H1 (cell line): ENCODE data around the gene INPPL1. TPM values are rescaled to one million over a fixed set of nuclear protein-coding genes. Genes with fewer than 3 reads are reported as not detected.

Source experiments
- BACH1 ChIP-seq: IDR thresholded peaks from 2 replicates; pipeline ENCODE4 v1.6.1; 2012; ENCODE audit warnings: low read length, improper control_type of control experiment
- CBX8 ChIP-seq: fragments of 300-800, 300-1000 bp; sonication (generic); IDR thresholded peaks from 2 replicates; pipeline ENCODE4 v1.7.1; 2016; ENCODE audit warnings: low read depth, low read length, borderline replicate concordance
- CHD2 ChIP-seq: IDR thresholded peaks from 2 replicates; pipeline ENCODE4 v1.6.1; 2012; ENCODE audit warnings: low read length, improper control_type of control experiment
- GTF2F1 ChIP-seq: IDR thresholded peaks from 2 replicates; pipeline ENCODE4 v1.6.1; 2012; ENCODE audit warnings: low read depth, low read length, improper control_type of control experiment, borderline replicate concordance
- HDAC6 ChIP-seq: IDR thresholded peaks from one replicate; pipeline ENCODE4 v1.7.1; 2012; ENCODE audit warnings: low read depth, mild to moderate bottlenecking, inconsistent platforms, low read length, moderate library complexity
- KDM4A ChIP-seq: IDR thresholded peaks from one replicate; pipeline ENCODE4 v1.7.1; 2012; ENCODE audit warnings: low read depth, mild to moderate bottlenecking, moderate library complexity, low read length, inconsistent platforms; ENCODE audit not compliant: severe bottlenecking
- KDM5A ChIP-seq: fragments of 200-600 bp; IDR thresholded peaks from 2 replicates; pipeline ENCODE4 v1.7.1; 2012; ENCODE audit warnings: mild to moderate bottlenecking, low read length, inconsistent platforms, mixed read lengths
- MAFK ChIP-seq: IDR thresholded peaks from 2 replicates; pipeline ENCODE4 v1.6.1; 2012; ENCODE audit warnings: low read depth, mild to moderate bottlenecking, improper control_type of control experiment, low read length
- NANOG ChIP-seq: IDR thresholded peaks from 2 replicates; pipeline ENCODE4 v1.6.1; 2011; ENCODE audit warnings: low read length, low read depth, mild to moderate bottlenecking, inconsistent platforms; ENCODE audit not compliant: insufficient read depth, poor library complexity, severe bottlenecking
- NRF1 ChIP-seq: IDR thresholded peaks from 2 replicates; pipeline ENCODE4 v1.6.1; 2011; ENCODE audit warnings: mild to moderate bottlenecking, low read depth, low read length, improper control_type of control experiment
- RAD21 ChIP-seq, 2 experiments: IDR thresholded peaks in 1 of 2; conservative IDR thresholded peaks in 1 of 2; 2 replicates each; pipeline ENCODE4 v1.6.1; 2011; ENCODE audit warnings: low read depth in 2 of 2, low read length in 2 of 2, improper control_type of control experiment in 1 of 2, inconsistent platforms in 1 of 2, mild to moderate bottlenecking in 1 of 2, moderate library complexity in 1 of 2
- RBBP5 ChIP-seq: IDR thresholded peaks from 2 replicates; pipeline ENCODE4 v1.7.1; 2012; ENCODE audit warnings: low read depth, mild to moderate bottlenecking, inconsistent platforms, low read length, moderate library complexity, borderline replicate concordance
- SAP30 ChIP-seq: fragments of 300-600 bp; sonication (generic); IDR thresholded peaks from 2 replicates; pipeline ENCODE4 v1.7.1; 2012; ENCODE audit warnings: low read length, moderate library complexity, mild to moderate bottlenecking, inconsistent platforms; ENCODE audit not compliant: insufficient read depth, insufficient replicate concordance
- SP2 ChIP-seq: IDR thresholded peaks from 2 replicates; pipeline ENCODE4 v1.6.1; 2012; ENCODE audit warnings: mild to moderate bottlenecking, low read length, inconsistent platforms
- SRF ChIP-seq: IDR thresholded peaks from 2 replicates; pipeline ENCODE4 v1.6.1; 2011; ENCODE audit warnings: mild to moderate bottlenecking, low read depth, low read length, moderate library complexity
- SUZ12 ChIP-seq: fragments of 200-600 bp; sonication (generic); IDR thresholded peaks from 2 replicates; pipeline ENCODE4 v1.6.1; 2012; ENCODE audit warnings: mild to moderate bottlenecking, inconsistent platforms, low read length, moderate library complexity, mixed read lengths
- TCF12 ChIP-seq: IDR thresholded peaks from 2 replicates; pipeline ENCODE4 v1.6.1; 2011; ENCODE audit warnings: low read depth, mild to moderate bottlenecking, low read length
- TEAD4 ChIP-seq: IDR thresholded peaks from 2 replicates; pipeline ENCODE4 v1.6.1; 2012; ENCODE audit warnings: low read depth, low read length, inconsistent platforms, mixed read lengths
- YY1 ChIP-seq: IDR thresholded peaks from 2 replicates; pipeline ENCODE4 v1.6.1; 2011; ENCODE audit warnings: low read depth, mild to moderate bottlenecking, low read length
- polyA plus RNA-seq, 7 experiments: library from polyadenylated mRNA; depleted of rRNA in 3 of 7; stranded (reverse) in 5 of 7; unstranded in 2 of 7; fragments of >200 nt in 5 of 7; fragments of 200-250 nt in 2 of 7; gene quantifications; 1 replicate in 5 of 7; 2 replicates in 1 of 7; 4 replicates in 1 of 7; pipeline versions ENCODE4 v1.2.1 to v1.2.3, GENCODE V29; 2011 to 2013; ENCODE audit warnings: missing spikeins in 2 of 7, mixed read lengths in 2 of 7
- total RNA-seq: library from RNA; stranded (reverse); fragmentation: NEBNext Ultra II Directional; extraction: Animal tissue kit (Norgen Biotek cat#: 25700); gene quantifications from 2 replicates; pipeline ENCODE4 v1.2.1, GENCODE V29; 2021
- TF ChIP-seq, protein P1 (sequence below), 3 experiments: IDR thresholded peaks; 1 replicate in 2 of 3; 2 replicates in 1 of 3; pipeline versions ENCODE4 v1.5.1 to v1.6.1; 2011; ENCODE audit warnings: low read length in 3 of 3, mild to moderate bottlenecking in 3 of 3, inconsistent platforms in 2 of 3, low read depth in 1 of 3, moderate library complexity in 1 of 3; ENCODE audit not compliant: insufficient read depth in 1 of 3; ENCODE audit errors: control extremely low read depth in 1 of 3
- TF ChIP-seq, protein P2 (sequence below): IDR thresholded peaks from 2 replicates; pipeline ENCODE4 v1.6.1; 2012; ENCODE audit warnings: inconsistent platforms

INPPL1 gene
- total and polyA plus RNA-seq, 2 of the 8 experiments (the other 6 are each of a cell fraction or from before 2014, with no cell fraction given), result 54.5 to 79.5 TPM

DNA sequence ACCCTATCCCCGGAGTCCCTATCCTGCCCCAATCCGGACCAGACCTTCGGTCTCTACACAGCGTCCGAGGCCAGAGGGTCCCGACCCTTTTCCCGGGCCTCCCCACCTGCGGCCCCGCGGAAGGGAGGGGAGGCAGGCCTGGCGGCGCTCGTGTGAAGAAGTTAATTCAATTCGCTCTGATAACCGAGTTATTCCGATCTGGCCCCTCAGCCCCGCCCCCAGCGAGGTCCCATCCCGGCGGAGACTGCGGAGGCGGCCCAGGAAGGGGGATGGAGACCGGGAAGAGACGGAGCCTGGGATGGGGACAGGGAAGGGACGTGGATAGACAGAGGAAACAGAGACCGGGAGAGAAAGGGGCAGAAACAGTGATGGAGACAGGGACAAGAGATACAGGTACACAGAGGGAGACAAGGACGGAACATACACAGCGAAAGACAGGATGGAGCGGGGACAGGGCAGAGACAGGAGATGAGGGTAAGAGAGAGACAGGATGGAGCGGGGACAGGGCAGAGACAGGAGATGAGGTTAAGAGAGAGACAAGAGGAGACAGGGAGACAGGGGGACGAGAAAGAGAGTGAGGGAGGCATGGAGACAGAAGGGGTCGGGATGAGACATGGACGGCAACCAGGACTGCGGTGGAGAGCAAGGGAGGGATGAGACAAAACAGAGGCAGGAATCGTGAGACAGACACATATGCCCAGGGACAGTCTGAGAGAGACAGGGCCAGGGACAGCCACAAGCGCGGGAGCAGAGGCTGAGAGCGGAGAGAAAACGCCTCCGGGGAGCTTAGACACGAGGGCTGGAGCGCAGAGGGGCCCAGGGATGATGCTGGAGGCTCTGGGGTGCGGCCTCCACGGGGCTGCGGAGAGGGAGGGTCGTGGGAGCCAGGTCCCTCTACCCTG lies 20.0 kb downstream of the INPPL1 start (continued):
- TF ChIP-seq KDM5A, result no peak
- no peak for TF ChIP-seq RBBP5
- TF ChIP-seq, protein P1, sequence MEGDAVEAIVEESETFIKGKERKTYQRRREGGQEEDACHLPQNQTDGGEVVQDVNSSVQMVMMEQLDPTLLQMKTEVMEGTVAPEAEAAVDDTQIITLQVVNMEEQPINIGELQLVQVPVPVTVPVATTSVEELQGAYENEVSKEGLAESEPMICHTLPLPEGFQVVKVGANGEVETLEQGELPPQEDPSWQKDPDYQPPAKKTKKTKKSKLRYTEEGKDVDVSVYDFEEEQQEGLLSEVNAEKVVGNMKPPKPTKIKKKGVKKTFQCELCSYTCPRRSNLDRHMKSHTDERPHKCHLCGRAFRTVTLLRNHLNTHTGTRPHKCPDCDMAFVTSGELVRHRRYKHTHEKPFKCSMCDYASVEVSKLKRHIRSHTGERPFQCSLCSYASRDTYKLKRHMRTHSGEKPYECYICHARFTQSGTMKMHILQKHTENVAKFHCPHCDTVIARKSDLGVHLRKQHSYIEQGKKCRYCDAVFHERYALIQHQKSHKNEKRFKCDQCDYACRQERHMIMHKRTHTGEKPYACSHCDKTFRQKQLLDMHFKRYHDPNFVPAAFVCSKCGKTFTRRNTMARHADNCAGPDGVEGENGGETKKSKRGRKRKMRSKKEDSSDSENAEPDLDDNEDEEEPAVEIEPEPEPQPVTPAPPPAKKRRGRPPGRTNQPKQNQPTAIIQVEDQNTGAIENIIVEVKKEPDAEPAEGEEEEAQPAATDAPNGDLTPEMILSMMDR (IDR thresholded peaks at IDR 0.05; ENCODE audit: control extremely low read depth in 1 of 3, insufficient read depth in 1 of 3, low read depth in 1 of 3, low read length in 3 of 3), result no peak
- no peak for TF ChIP-seq NANOG
- no peak for TF ChIP-seq GTF2F1
- TF ChIP-seq MAFK, result no peak
- no peak for TF ChIP-seq TCF12
- TF ChIP-seq SAP30, result no peak
- TF ChIP-seq HDAC6, result no peak
- no peak for TF ChIP-seq NRF1
- TF ChIP-seq, protein P2, sequence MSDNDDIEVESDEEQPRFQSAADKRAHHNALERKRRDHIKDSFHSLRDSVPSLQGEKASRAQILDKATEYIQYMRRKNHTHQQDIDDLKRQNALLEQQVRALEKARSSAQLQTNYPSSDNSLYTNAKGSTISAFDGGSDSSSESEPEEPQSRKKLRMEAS, result peak; percentile 40; the same call in 1 of the 2 replicates
- TF ChIP-seq RAD21 (IDR thresholded peaks at IDR 0.05 in 1 of 2, conservative IDR thresholded peaks at IDR 0.05 in 1 of 2; ENCODE audit: low read depth in 2 of 2, low read length in 2 of 2), result no peak
- TF ChIP-seq YY1, result no peak; the same call in 1 of the 2 replicates
- TF ChIP-seq TEAD4, result no peak
- TF ChIP-seq KDM4A, result peak; percentile 60
- TF ChIP-seq BACH1, result no peak
- no peak for TF ChIP-seq SRF
- no peak for TF ChIP-seq SP2
- no peak for TF ChIP-seq CBX8
- TF ChIP-seq SUZ12, result no peak; the same call in 1 of the 2 replicates
- TF ChIP-seq CHD2, result no peak
